GM19463 (cell line): ENCODE data around the gene NTMT1.
A peak's percentile ranks its signal among the peaks of the same experiment; 100 is the strongest.

Experiments
- ATAC-seq: cut with Tn5 transposase; IDR thresholded peaks from one replicate; pipeline ENCODE4 v1.9.1; 2021; ENCODE audit warnings: mild to moderate bottlenecking, moderate library complexity; ENCODE audit not compliant: unreplicated experiment

Gene NTMT1

DNA sequence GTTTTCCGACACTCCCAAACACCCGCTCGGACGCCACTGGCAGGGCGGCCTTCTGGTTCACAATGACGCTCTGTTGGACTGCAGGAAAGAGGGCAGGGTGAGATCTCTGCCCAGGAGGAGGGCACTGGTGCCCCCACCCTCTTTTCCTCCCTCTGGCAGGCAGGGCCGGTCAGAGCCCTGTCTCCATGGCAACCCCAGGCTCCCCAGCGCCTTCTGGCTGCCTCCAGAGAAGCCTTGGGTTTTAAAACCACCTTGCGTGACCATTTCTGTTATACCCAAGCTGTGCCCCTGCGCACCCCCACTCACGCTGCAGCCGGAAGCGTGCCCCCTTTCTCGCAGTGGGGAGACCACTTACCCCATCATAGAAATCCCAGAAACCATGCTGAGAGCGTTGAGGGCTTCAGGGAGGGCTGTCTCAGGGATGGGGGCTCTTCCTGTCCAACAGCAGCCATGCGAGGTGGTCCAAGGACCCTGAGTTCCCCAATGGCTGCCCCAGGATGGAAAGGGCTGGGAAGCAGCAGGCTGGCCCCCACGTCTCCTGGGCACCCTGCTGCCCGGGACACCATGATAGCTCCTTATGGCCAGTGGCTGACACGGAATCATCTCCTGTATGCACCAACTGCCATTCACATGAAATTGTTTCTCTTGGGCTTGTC lies 12.3 kb upstream of the NTMT1 start:
- no peak for ATAC-seq

GRCh38 chr9:129614932-129615331 lies 11.0 kb upstream of the NTMT1 start:
- ATAC-seq = no peak

- no peak for ATAC-seq
Observed at GRCh38 chr9:129615407-129616285, 10.3 kb upstream of the NTMT1 start.

DNA sequence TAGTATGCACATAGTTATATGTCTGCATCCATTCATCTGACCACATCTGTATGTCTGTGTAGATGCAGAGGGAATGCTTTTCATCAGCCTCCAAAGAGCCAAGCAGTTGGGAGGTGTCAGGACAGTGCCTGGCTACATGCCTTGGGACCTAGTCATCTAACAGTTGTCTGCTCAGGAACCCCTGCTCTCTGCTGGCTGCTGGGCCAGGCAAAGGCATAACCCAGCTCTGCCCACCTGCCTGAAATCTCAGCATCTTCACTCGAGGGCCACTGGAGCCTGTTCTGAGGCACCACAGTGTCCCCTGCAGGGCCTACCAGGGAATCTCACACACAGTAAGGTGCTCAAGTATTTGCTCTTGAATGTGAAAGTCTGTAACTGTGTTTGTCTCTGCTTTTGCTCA lies 8.8 kb upstream of the NTMT1 start:
- no peak for ATAC-seq

- ATAC-seq = no peak
Observed at GRCh38 chr9:129619787-129620668, 5.9 kb upstream of the NTMT1 start.

- no peak for ATAC-seq
Observed at GRCh38 chr9:129620669-129621295, 5.2 kb upstream of the NTMT1 start, which contains the start of gene C9orf50. Gene C9orf50, minus strand, starts transcription at chr9:129621101. Its CDS starts 527 bp downstream, at chr9:129620574.

DNA sequence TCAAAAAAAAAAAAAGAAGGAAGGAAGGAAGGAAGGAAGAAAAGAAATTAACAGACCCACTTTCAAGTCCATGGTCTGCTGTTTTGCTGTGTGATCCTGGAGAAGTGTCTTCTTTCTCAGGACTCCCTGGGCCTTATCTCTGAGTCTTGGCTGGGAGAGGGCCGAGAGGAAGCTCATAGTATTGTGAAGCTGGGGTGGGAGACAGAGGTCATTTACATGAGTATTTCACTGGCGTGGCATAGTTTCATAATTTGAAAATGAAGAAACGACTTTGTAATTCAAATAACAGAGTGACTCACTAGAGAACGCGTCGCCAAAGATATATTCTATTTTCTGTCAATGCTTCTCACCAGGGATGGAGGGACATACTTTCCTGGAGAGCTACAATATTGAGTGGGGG lies 2.6 kb upstream of the NTMT1 start:
- ATAC-seq = no peak

- ATAC-seq = no peak
Observed at GRCh38 chr9:129624168-129624759, 1.7 kb upstream of the NTMT1 start.

DNA sequence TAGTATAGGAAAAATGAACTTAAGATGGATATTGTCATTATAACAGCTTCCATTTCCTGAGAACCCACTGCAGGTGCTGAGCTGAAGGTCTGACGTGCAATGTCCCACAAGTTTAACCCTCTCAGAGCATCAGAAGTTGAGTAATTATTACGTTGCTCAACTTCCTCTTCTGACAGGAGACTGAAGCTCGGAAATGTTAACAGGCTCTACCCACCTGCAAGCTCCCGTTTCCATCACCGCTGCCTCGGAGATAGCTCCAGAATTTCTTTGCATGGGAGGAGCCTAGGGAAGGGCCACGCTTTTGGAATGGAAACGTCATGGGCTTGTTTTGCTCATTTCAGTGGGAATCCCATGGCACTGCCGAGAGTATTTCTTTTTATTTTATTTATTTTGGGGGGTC lies 1.0 kb upstream of the NTMT1 start:
- ATAC-seq = no peak

GRCh38 chr9:129626625-129627284 lies 792 bp downstream of the NTMT1 start:
- peak; percentile 23 for ATAC-seq

DNA sequence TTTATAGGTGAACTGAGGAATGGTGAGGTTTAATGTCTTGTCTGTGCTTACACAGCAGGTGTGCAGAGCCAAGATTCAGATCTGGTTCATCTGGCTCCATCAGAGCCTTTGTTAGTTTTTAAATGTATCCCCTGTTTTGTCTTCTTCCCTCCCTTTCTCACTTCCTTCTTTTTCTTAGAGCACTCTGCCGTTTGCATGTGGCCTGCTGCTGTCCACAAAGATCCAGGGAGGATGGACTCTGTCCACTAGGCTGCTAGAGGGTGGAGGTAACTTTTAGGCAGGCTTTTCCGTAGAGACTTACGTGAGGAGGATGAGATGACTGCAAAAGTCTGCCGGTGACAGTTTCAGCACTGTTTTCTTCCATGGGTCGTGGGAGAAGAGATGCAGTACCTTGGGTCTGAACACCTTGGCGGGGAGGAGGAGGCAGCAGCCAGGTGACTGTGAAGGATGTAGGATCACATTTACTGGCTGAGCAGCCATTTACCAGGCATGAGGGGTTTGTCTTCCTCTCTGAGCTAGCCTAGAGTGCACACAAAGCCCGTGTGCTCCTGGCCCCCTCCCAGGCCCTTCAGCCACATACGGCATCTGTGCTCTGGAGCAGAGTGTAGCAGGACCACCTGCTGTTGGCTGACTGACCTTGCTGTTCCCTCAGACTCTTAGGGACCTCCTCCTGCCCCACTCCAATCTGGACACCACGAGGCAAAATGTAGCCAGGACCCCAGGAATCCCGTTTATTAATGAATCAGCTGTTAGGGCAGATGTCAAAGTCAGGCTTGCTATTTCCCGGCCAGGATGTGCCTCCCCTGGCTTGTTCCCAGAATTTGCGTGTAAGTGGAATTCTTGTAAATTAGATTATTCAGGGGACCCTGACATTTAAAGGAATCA lies 1.8 kb downstream of the NTMT1 start:
- ATAC-seq = no peak

GRCh38 chr9:129628709-129629108 lies 2.7 kb downstream of the NTMT1 start:
- ATAC-seq = no peak

GRCh38 chr9:129629251-129629820 lies 3.4 kb downstream of the NTMT1 start:
- no peak for ATAC-seq

GRCh38 chr9:129630967-129631673 lies 5.2 kb downstream of the NTMT1 start:
- ATAC-seq = no peak

DNA sequence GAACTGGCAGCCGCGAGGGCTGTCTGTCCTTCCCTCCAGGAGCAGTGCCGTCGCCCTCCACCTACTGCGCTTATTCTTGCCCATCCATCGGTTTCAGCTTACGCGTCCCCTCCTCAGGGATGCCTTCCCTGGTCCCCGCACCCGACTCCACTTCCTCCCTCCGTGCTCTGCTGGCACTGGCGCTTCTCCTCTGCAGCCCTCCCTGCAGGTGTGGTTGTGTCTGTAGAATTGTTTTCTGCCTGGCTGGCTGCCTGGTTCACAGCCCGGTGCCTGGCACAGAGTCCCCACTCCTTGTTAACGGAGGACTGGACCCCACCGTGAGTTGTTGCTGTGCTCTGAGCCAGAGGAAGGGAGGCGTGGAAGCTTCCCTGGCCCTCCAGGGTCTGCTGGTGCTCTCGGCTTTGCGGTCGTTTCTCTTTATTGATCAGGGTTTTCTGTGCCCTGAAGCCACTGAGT lies 5.7 kb downstream of the NTMT1 start:
- no peak for ATAC-seq

DNA sequence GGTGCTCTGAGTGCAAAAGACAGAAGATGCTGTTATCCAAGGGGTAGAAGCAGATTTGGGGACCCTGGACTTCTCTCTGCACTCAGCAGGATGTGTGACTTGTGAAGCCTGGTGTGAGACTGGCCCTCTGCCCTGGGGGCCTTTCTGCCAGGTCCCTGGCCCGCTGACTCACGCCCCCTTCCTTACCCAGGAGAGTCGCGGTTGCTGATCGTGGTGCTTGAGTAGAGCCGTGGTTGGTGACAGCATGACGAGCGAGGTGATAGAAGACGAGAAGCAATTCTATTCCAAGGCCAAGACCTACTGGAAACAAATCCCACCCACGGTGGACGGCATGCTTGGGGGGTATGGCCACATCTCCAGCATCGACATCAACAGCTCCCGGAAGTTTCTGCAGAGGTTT lies 6.5 kb downstream of the NTMT1 start:
- ATAC-seq = no peak

DNA sequence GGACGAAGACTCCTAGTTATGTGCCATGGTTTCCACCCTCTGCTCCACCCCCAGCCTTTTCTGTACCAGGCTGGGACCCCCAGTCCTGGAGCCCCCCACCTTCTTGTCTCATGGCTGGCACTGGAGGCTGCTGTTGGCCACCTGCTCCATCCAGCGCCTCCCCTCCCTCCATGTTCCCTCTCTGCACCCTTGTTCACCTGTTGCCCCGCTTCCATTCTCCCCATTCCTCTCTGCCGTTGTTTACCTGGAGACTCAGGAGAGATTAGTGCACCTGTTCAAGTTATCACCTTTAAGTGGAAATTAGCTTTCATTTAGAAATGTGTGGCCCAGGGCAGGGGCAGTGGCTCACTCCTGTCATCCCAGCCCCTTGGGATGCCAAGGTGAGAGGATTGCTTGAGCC lies 7.2 kb downstream of the NTMT1 start:
- ATAC-seq = no peak

- ATAC-seq = no peak
Observed at GRCh38 chr9:129633848-129634247, 7.9 kb downstream of the NTMT1 start.
